DMS114 treated with DMSO at 0.1 percent for 48 hours (cell line): ENCODE measurements around the gene PPIP5K1.
"Not testable (repeated sequence)": the region's sequence is repeated elsewhere in the genome, so short reads cannot be mapped to it uniquely, and the experiment has no call there.

Experiments used
- DNase-seq: peaks from one replicate; lab custom pipeline; 2025; ENCODE audit not compliant: unreplicated experiment; lab: John Stamatoyannopoulos, UW

The PPIP5K1 gene

DNA sequence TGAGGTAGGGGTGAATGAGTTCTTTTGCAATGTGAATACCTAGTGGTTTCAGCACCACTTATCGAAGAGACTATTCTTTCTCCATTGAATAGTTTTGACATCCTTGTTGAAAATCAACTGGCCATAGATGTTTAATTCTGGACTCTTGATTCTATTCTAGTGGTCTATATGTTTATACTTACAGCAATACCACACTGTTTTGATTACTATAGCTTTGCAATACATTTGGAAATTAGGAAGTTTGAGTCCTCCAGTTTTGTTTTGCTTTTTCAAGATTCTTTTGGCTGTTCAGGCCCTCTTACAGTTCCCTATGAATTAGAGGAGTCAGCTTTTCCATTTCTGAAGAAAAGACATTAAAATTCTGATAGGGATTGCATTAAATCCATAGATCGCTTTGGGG is 42.5 kb downstream of the PPIP5K1 start:
- DNase-seq: no peak

DNA sequence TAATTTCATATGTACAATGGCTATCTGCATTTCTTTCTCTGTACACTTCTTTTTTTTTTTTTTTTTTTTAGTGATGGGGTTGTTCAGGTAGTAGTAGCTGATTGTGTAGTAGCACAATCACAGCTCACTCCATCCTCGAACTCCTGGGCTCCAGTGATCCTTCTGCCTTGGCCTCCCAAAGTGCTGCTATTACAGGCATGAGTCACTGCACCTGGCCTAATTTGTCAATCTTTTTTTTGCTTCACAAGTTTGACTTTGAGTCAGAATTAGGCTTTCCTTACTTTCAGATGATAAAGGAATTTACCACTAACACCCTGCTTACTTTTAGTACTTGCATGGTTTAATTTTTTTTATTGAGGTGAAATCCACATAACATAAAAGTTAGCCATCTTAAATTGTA is 44.6 kb downstream of the PPIP5K1 start:
- no peak for DNase-seq

DNA sequence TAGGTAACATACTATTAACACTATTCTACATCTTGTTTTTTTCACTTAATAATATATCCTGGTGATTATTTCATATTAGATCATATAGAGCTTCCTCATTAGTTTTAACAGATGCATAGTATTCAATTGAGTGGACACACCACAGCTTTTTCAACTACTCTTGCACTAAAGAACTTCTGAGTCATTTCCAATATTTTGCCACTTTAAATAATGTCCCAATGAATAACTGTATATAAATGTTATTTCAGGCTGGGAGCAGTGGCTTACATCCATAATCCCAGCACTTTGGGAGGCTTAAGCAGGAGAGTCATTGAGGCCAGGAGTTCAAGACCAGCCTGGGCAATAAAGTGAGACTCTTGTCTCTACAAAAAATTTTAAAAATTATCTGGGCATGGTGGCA is 45.7 kb downstream of the PPIP5K1 start:
- no peak for DNase-seq

DNA sequence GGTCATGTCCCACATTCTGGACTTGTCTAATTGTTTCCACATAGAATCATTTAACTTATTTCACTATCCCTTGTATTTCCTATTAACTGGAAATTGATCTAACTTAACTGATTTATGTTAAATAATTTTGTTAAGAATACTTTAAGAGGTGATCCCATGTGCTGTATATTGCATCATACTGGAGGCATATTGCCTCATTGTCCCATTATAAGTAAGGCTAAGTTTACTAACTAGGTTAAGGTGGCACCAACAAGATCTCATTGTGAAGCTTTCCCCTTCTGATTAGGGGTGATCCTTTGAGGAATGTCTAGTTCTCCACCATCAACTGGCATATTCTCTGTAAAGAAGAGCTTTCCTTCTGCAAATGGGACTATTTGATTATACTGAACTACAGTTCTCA is 48.2 kb downstream of the PPIP5K1 start:
- no peak for DNase-seq

DNA sequence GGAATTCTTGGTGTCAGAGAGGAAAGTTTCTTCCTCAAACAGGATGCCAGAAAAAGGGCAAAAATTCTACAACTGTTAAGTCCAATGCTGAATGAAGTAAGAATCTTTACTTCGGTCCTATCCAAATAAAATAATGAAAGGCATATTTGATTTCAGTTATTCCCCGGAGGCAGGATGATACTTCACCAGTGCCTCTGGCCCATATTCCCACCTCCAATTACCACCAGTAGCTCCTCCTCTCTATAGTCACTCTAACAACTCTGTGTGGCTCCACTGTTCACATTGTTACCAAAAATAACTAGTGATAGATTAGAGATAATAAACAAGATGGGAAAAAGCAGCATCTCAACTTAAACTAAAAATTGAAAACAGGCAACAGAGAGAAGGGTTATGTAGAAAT is 51.9 kb downstream of the PPIP5K1 start:
- DNase-seq: no peak

DNA sequence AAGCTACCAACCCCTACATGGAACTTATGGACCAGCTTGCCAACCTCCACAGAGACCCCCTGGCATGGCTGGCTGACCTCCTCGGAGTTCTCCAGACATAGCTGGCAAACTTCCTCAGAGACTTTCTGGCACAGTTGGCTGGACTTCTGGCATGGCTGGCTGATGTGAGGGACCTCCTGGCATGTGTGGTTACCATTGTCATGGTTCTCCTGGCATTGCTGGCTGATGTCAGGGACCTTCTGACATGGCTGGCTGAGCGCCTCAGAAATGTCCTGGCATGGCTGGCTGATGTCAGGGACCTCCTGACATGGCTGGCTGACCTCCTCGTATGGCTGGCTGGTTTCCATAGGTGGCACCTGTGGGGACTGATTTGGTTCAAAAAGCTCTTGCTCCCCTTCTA is 55.1 kb downstream of the PPIP5K1 start:
- no peak for DNase-seq

DNA sequence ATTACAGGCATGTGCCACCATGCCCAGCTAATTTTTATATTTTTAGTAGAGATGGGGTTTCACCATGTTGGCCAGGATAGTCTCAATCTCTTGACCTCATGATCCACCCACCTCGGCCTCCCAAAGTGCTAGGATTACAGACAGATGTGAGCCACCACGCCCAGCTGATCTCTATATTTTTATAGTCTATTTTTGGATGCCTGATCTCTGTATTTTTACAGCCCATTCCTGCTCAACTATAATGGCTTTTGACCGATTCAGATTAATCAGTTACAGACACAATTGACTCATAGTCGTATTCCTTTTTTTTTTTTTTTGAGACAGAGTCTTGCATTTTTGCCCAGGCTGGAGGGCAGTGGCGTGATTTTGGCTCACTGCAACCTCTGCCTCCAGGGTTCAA is 57.2 kb downstream of the PPIP5K1 start:
- not testable (repeated sequence) for DNase-seq

DNA sequence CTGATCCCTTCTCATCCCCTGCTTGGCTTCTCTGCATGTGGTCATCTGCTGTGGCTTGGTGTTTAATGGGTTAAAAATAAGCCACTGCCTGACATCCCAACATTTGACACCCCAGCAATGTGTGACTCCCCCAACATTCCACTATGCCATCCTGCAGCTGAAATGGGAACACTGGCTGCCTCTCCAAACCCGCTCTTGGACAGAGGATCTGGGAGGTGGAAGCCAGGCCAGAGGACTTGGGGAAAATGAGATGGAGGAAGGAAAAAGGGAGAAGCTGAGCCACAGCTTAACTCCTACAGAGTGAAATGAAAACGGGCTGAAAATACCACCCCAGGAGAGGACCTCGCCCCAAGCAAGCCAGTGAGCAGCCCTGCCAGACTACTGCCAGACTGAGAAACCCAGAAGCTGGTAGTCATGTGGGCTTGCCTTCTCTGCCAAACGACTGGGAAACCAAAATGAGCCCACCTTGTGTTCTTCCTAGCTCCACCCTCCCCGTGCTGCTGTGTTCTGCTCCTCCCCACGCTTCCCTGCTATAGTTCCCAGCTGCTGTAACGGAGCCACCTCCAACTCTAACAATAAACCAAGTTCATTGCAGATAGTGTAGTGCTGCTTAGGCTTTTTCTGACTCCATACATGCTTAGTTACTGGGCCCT is 58.9 kb downstream of the PPIP5K1 start:
- DNase-seq: no peak

DNA sequence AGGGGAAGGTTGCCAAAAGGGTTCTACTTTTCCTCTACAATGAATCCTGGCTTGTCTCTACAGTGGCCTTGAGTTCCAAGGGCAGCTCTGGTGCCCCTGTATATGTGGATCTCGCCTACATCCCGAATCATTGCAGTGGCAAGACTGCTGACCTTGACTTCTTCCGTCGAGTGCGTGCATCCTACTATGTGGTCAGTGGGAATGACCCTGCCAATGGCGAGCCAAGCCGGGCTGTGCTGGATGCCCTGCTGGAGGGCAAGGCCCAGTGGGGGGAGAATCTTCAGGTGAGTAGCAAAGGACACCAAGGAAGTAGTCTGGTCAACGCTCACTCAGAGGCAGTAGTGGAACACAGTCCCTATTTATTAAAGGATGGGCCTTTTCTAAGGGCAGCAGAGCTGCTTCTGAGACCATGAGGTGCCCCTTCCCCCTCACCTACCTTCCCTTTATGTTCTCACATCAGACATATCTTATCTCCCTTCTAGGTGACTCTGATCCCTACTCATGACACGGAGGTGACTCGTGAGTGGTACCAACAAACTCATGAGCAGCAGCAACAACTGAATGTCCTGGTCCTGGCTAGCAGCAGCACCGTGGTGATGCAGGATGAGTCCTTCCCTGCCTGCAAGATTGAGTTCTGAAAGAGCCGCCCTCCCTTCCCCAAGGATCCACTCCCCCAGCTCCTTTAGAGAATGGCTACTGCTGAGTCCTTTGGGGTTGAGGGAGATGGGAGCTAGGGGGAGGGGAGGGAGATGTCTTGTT is 60.2 kb downstream of the PPIP5K1 start:
- no peak for DNase-seq

DNA sequence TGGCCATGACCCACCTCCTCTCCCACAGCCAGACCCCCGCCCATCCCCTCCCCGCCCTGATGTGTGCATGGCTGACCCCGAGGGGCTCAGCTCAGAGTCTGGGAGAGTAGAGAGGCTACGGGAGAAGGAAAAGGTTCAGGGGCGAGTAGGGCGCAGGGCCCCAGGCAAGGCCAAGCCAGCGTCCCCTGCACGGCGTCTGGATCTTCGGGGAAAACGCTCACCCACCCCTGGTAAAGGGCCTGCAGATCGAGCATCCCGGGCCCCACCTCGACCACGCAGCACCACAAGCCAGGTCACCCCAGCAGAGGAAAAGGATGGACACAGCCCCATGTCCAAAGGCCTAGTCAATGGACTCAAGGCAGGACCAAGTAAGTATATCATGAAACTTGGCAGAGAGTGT is 60.9 kb downstream of the PPIP5K1 start:
- no peak for DNase-seq

DNA sequence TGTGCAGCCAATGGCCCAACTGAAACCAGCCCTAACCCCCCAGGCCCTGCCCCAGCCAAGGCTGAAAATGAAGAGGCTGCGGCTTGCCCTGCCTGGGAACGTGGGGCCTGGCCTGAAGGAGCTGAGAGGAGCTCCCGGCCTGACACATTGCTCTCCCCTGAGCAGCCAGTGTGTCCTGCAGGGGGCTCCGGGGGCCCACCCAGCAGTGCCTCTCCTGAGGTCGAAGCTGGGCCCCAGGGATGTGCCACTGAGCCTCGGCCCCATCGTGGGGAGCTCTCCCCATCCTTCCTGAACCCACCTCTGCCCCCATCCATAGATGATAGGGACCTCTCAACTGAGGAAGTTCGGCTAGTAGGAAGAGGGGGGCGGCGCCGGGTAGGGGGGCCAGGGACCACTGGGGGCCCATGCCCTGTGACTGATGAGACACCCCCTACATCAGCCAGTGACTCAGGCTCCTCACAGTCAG is 61.4 kb downstream of the PPIP5K1 start:
- no peak for DNase-seq

DNA sequence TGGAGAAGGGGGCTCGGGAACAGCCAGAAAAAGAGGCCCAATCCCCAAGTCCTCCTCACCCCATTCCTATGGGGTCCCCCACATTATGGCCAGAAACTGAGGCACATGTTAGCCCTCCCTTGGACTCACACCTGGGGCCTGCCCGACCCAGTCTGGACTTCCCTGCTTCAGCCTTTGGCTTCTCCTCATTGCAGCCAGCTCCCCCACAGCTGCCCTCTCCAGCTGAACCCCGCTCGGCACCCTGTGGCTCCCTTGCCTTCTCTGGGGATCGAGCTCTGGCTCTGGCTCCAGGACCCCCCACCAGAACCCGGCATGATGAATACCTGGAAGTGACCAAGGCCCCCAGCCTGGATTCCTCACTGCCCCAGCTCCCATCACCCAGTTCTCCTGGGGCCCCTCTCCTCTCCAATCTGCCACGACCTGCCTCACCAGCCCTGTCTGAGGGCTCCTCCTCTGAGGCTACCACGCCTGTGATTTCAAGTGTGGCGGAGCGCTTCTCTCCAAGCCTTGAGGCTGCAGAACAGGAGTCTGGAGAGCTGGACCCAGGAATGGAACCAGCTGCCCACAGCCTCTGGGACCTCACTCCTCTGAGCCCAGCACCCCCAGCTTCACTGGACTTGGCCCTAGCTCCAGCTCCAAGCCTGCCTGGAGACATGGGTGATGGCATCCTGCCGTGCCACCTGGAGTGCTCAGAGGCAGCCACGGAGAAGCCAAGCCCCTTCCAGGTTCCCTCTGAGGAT is 62.0 kb downstream of the PPIP5K1 start:
- no peak for DNase-seq

DNA sequence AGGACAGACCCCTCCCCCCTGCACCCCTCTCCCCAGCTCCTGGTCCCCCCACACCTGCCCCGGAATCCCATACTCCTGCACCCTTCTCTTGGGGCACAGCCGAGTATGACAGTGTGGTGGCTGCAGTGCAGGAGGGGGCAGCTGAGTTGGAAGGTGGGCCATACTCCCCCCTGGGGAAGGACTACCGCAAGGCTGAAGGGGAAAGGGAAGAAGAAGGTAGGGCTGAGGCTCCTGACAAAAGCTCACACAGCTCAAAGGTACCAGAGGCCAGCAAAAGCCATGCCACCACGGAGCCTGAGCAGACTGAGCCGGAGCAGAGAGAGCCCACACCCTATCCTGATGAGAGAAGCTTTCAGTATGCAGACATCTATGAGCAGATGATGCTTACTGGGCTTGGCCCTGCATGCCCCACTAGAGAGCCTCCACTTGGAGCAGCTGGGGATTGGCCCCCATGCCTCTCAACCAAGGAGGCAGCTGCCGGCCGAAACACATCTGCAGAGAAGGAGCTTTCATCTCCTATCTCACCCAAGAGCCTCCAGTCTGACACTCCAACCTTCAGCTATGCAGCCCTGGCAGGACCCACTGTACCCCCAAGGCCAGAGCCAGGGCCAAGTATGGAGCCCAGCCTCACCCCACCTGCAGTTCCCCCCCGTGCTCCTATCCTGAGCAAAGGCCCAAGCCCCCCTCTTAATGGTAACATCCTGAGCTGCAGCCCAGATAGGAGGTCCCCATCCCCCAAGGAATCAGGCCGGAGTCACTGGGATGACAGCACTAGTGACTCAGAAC is 62.8 kb downstream of the PPIP5K1 start:
- DNase-seq: no peak

DNA sequence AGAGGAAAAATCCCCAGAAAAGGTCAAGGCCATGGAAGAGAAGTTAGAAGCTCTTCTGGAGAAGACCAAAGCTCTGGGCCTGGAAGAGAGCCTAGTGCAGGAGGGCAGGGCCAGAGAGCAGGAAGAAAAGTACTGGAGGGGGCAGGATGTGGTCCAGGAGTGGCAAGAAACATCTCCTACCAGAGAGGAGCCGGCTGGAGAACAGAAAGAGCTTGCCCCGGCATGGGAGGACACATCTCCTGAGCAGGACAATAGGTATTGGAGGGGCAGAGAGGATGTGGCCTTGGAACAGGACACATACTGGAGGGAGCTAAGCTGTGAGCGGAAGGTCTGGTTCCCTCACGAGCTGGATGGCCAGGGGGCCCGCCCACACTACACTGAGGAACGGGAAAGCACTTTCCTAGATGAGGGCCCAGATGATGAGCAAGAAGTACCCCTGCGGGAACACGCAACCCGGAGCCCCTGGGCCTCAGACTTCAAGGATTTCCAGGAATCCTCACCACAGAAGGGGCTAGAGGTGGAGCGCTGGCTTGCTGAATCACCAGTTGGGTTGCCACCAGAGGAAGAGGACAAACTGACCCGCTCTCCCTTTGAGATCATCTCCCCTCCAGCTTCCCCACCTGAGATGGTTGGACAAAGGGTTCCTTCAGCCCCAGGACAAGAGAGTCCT is 63.6 kb downstream of the PPIP5K1 start:
- DNase-seq: no peak

DNA sequence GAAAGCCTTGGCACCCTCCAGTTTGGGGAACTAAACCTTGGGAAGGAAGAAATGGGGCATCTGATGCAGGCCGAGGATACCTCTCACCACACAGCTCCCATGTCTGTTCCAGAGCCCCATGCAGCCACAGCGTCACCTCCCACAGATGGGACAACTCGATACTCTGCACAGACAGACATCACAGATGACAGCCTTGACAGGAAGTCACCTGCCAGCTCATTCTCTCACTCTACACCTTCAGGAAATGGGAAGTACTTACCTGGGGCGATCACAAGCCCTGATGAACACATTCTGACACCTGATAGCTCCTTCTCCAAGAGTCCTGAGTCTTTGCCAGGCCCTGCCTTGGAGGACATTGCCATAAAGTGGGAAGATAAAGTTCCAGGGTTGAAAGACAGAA is 64.9 kb downstream of the PPIP5K1 start:
- no peak for DNase-seq

DNA sequence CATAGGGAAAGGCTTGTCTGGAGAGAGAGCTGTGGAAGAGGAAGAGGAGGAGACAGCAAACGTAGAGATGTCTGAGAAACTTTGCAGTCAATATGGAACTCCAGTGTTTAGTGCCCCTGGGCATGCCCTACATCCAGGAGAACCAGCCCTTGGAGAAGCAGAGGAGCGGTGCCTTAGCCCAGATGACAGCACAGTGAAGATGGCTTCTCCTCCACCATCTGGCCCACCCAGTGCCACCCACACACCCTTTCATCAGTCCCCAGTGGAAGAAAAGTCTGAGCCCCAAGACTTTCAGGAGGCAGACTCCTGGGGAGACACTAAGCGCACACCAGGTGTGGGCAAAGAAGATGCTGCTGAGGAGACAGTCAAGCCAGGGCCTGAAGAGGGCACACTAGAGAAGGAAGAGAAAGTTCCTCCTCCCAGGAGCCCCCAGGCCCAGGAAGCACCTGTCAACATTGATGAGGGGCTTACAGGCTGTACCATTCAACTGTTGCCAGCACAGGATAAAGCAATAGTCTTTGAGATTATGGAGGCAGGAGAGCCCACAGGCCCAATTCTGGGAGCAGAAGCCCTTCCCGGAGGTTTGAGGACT is 65.7 kb downstream of the PPIP5K1 start:
- no peak for DNase-seq

DNA sequence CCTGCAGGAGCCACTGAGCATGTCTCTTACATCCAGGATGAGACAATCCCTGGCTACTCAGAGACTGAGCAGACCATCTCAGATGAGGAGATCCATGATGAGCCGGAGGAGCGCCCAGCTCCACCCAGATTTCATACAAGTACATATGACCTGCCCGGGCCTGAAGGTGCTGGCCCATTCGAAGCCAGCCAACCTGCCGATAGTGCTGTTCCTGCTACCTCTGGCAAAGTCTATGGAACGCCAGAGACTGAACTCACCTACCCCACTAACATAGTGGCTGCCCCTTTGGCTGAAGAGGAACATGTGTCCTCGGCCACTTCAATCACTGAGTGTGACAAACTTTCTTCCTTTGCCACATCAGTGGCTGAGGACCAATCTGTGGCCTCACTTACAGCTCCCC is 66.4 kb downstream of the PPIP5K1 start:
- no peak for DNase-seq

DNA sequence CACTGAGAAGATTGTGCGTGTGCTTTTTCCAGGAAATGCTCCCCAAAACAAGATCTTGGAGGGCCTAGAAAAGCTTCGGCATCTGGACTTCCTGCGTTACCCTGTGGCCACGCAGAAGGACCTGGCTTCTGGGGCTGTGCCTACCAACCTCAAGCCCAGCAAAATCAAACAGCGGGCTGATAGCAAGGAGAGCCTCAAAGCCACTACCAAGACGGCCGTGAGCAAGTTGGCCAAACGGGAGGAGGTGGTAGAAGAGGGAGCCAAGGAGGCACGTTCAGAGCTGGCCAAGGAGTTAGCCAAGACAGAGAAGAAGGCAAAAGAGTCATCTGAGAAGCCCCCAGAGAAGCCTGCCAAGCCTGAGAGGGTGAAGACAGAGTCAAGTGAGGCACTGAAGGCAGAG is 67.8 kb downstream of the PPIP5K1 start:
- DNase-seq: no peak

DNA sequence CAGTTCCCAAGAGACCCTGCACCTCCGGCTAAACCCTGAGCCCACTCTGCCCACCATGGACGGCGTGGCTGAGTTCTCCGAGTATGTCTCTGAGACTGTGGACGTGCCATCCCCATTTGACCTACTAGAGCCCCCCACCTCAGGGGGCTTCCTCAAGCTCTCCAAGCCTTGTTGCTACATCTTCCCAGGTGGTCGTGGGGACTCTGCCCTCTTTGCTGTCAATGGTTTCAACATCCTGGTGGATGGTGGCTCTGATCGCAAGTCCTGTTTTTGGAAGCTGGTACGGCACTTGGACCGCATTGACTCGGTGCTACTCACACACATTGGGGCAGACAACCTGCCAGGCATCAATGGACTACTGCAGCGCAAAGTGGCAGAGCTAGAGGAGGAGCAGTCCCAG is 68.6 kb downstream of the PPIP5K1 start:
- no peak for DNase-seq

DNA sequence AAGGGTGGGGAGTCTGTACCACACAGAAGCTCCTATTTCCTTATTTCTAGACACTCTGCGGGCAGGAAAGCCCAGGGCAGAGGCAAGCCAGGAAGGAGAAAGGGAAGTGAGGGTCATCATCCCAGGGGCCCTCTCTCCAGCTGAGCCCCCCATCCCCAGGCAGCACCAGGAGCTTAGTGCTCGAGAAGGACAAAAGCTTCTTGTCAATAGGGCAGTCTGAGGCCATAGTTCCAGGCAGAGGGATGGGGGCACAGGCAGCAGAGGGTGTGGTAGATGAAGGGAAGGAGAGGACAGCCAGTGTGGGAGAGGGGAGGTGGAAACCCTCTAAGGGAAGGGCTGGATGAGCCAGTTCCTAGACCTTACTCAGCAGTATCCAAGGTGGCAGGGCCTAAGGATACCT is 69.9 kb downstream of the PPIP5K1 start:
- no peak for DNase-seq
